SH-SY5Y (cell line): ENCODE results near the gene KPNA2.

Experiments used
- GATA2 ChIP-seq: IDR thresholded peaks from 2 replicates; pipeline ENCODE4 v1.6.1; 2011; ENCODE audit warnings: mild to moderate bottlenecking, low read depth, low read length
- GATA3 ChIP-seq: IDR thresholded peaks from 2 replicates; pipeline ENCODE4 v1.6.1; 2011; ENCODE audit warnings: low read depth, mild to moderate bottlenecking, low read length, moderate library complexity

DNA sequence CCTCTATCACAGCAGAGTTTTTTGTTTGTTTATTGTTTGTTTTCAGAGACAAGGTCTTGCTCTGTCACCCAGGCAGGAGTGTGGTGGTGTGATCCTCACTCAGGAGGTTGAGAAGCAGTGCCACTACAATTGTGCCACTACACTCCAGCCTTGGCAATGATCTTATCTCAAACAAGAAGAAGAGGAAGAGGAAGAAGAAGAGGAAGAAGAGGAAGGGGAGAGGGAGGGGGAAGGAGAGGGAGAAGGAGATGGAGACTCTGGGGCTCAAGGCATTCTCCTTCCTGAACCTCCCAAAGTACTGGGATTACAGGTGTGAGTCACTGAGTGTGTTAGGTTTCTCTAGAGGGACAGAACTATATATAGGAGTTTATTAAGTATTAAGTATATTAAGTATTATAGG is 22.1 kb upstream of the KPNA2 start:
- no peak for TF ChIP-seq GATA2
- TF ChIP-seq GATA3 = no peak
